Stomach (tissue), 4 donors: ENCODE measurements around the gene IZUMO1.

Experiments used
- POLR2A ChIP-seq, 4 donors: fragments of 450-650 bp; IDR thresholded peaks; one replicate each; pipeline ENCODE4 v1.6.1; 2016; ENCODE audit warnings: antibody characterized with exemption in 4 of 4, control low read depth in 2 of 4, mild to moderate bottlenecking in 1 of 4, moderate library complexity in 1 of 4
- POLR2AphosphoS5 ChIP-seq, 3 donors: sonication (generic); formaldehyde crosslinking; IDR thresholded peaks; one replicate each; pipeline ENCODE4 v1.6.1; 2016; ENCODE audit warnings: antibody characterized with exemption in 3 of 3
- TF ChIP-seq, protein P1 (sequence below), 7 experiments: fragments of 450-650 bp in 4 of 7; fragments of 200-600 bp in 3 of 7; sonication (generic) in 3 of 7; IDR thresholded peaks; one replicate each; pipeline ENCODE4 v1.5.1; 2016 to 2019; ENCODE audit warnings: antibody characterized with exemption in 7 of 7, control low read depth in 2 of 7, mild to moderate bottlenecking in 1 of 7

- no peak for TF ChIP-seq POLR2AphosphoS5 (IDR thresholded peaks at IDR 0.05)
- TF ChIP-seq, protein P1, sequence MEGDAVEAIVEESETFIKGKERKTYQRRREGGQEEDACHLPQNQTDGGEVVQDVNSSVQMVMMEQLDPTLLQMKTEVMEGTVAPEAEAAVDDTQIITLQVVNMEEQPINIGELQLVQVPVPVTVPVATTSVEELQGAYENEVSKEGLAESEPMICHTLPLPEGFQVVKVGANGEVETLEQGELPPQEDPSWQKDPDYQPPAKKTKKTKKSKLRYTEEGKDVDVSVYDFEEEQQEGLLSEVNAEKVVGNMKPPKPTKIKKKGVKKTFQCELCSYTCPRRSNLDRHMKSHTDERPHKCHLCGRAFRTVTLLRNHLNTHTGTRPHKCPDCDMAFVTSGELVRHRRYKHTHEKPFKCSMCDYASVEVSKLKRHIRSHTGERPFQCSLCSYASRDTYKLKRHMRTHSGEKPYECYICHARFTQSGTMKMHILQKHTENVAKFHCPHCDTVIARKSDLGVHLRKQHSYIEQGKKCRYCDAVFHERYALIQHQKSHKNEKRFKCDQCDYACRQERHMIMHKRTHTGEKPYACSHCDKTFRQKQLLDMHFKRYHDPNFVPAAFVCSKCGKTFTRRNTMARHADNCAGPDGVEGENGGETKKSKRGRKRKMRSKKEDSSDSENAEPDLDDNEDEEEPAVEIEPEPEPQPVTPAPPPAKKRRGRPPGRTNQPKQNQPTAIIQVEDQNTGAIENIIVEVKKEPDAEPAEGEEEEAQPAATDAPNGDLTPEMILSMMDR (IDR thresholded peaks at IDR 0.05), result peak in 1 of 7 experiments; percentile 12
- TF ChIP-seq POLR2A (IDR thresholded peaks at IDR 0.05), result no peak
Observed at GRCh38 chr19:48750351-48750750, 3.6 kb upstream of the IZUMO1 start.
